Measurements from ENCODE around the gene C5AR2.
A peak's percentile ranks its signal among the peaks of the same experiment; 100 is the strongest.

The C5AR2 gene

GRCh38 chr19:47390533-47391488 lies 58.8 kb downstream of the C5AR2 start:
- DNase-seq, result no peak

- peak; percentile 80 for DNase-seq
Observed at GRCh38 chr19:47391510-47392223, 59.7 kb downstream of the C5AR2 start.

Measured in activated T-cell treated with anti-CD3 and anti-CD28 coated beads, Interleukin-2, amount 50 U/mL, for 1 hour (primary cell).